CD4-positive, CD25-positive, alpha-beta regulatory T cell (primary cell): Measurements from ENCODE around the gene PLLP. TPM values are rescaled to one million over a fixed set of nuclear protein-coding genes. Genes with fewer than 3 reads are reported as not detected.

ENCODE experiments used
- ATAC-seq, 2 donors: fragments of 150-1000 bp; cut with Tn5 transposase; one replicate each; pipeline ENCODE4 v1.10.0; 2021; ENCODE audit warnings: low read depth in 2 of 2, moderate number of reproducible peaks in 2 of 2, moderate library complexity in 1 of 2
- DNase-seq, 3 donors: peaks; one replicate each; pipeline versions ENCODE4 v3.0.0 to v3.0.0-alpha.2; 2012 to 2022; ENCODE audit warnings: mixed read lengths in 1 of 3
- H3K27ac ChIP-seq: one replicate; pipeline ENCODE4 v1.7.0; 2013; ENCODE audit warnings: mild to moderate bottlenecking, low read length; ENCODE audit not compliant: insufficient read depth, poor library complexity, severe bottlenecking
- H3K27me3 ChIP-seq: one replicate; pipeline ENCODE4 v1.7.0; 2013; ENCODE audit warnings: low read length; ENCODE audit not compliant: control insufficient read depth, insufficient read depth
- H3K36me3 ChIP-seq: one replicate; pipeline ENCODE4 v1.7.0; 2013; ENCODE audit warnings: mild to moderate bottlenecking, low read length, moderate library complexity; ENCODE audit not compliant: control insufficient read depth, insufficient read depth
- H3K4me1 ChIP-seq: 2 replicates; pipeline ENCODE4 v1.7.0; 2013; ENCODE audit warnings: mild to moderate bottlenecking, low read length; ENCODE audit not compliant: insufficient read depth, control insufficient read depth, poor library complexity, severe bottlenecking
- H3K4me3 ChIP-seq: one replicate; pipeline ENCODE4 v1.7.0; 2013; ENCODE audit warnings: low read depth, mild to moderate bottlenecking, low read length, moderate library complexity
- H3K9me3 ChIP-seq, 2 experiments: 1 replicate in 1 of 2; 2 replicates in 1 of 2; pipeline ENCODE4 v1.7.0; 2013; ENCODE audit warnings: low read length in 2 of 2, mild to moderate bottlenecking in 1 of 2, moderate library complexity in 1 of 2; ENCODE audit not compliant: control insufficient read depth in 2 of 2
- H3K27ac Mint-ChIP-seq, 3 donors: one replicate each; pipeline ENCODE4 v1.8.0; 2020 to 2022; ENCODE audit warnings: mild to moderate bottlenecking in 3 of 3, mixed read lengths in 3 of 3, moderate library complexity in 2 of 3
- H3K27me3 Mint-ChIP-seq: one replicate; pipeline ENCODE4 v1.8.0; 2022; ENCODE audit warnings: mild to moderate bottlenecking, mixed read lengths
- H3K36me3 Mint-ChIP-seq: one replicate; pipeline ENCODE4 v1.8.0; 2020; ENCODE audit warnings: mixed read lengths
- H3K4me1 Mint-ChIP-seq, 4 donors: one replicate each; pipeline ENCODE4 v1.8.0; 2020 to 2022; ENCODE audit warnings: mixed read lengths in 4 of 4, mild to moderate bottlenecking in 1 of 4
- H3K4me3 Mint-ChIP-seq, 4 donors: one replicate each; pipeline ENCODE4 v1.8.0; 2020 to 2022; ENCODE audit warnings: mild to moderate bottlenecking in 4 of 4, mixed read lengths in 4 of 4, moderate library complexity in 3 of 4
- H3K9me3 Mint-ChIP-seq, 7 donors: one replicate each; pipeline ENCODE4 v1.8.0; 2020 to 2022; ENCODE audit warnings: mixed read lengths in 7 of 7, mild to moderate bottlenecking in 3 of 7, moderate library complexity in 2 of 7
- polyA plus RNA-seq, 4 donors: library from polyadenylated mRNA; unstranded; fragments of 300-500 nt; fragmentation: Illumina TruSeq; gene quantifications; one replicate each; pipeline ENCODE4 v1.2.3, GENCODE V29; 2021
- total RNA-seq: library from RNA; stranded (reverse); gene quantifications from one replicate; pipeline ENCODE4 v1.2.3, GENCODE V29; 2022

PLLP gene
- total and polyA plus RNA-seq, 5 donors from 2014 or later = 0.46 to 1.3 (median 0.82) TPM; not detected in 1

GRCh38 chr16:57283959-57284208, 588 bp downstream of the PLLP start:
- H3K36me3 ChIP-seq = no peaks in the 10 kb centered on the region
- H3K36me3 Mint-ChIP-seq = no peaks in the 10 kb centered on the region
- H3K27ac ChIP-seq = no peak overlapping the region
- ATAC-seq (no peak), DNase-seq (no peak)
- H3K27me3 Mint-ChIP-seq = peaks cover 67% of the 10 kb centered on the region
- H3K9me3 Mint-ChIP-seq = peaks cover 0 to 3% (median 0%) of the 10 kb centered on the region in 7 donors
- no peaks in the 10 kb centered on the region for H3K9me3 ChIP-seq
- peaks cover 15% of the 10 kb centered on the region for H3K4me1 ChIP-seq
- H3K4me3 ChIP-seq = no peak overlapping the region
- H3K4me1 Mint-ChIP-seq = peaks cover 0 to 10% (median 2%) of the 10 kb centered on the region in 4 donors
- H3K27ac Mint-ChIP-seq = no peak overlapping the region
- H3K27me3 ChIP-seq = peaks cover 6% of the 10 kb centered on the region
- peak overlapping the region; percentile 58 to 77 (median 70) for H3K4me3 Mint-ChIP-seq

DNA sequence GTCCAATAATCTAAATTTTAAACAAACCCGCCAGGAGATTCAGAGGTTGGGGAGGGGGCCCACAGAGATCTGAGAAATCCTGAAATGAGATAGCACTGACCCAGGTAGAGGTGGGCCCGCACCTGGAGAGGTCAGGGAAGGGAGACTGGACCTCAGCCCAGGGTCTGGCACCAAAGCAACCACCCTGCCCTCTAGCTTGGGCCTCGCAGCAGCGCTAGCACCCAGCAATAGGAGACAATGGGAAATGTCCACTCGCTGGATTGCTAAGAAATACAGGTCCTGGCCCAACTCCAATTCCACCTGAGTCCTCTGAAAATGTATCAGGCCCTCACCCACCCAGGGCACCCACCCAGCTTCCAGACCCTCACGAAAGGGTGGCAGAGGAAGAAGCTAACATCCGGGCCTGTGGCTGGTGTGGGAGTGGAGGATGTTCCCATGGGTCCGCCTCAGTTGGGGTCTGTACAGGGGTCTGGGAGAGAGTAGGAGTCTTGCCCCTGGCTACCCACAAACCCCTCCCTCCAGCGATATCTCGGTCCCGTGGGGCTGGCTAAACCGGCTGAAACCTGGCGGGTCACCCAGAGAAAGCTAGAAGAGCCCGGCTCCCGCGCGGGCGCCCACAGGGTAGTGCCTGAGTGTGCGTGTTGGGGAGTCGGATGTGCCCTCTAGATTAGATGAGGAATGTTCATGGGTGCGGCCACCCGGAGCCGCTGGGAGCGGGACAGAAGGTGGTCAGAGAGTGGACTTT, 1.1 kb downstream of the PLLP start:
- no peak overlapping the region for H3K27ac ChIP-seq
- H3K9me3 ChIP-seq = no peaks in the 10 kb centered on the region
- H3K4me1 Mint-ChIP-seq = peaks cover 0 to 11% (median 2%) of the 10 kb centered on the region in 4 donors
- H3K27me3 Mint-ChIP-seq = peaks cover 70% of the 10 kb centered on the region
- DNase-seq (no peak), ATAC-seq (no peak)
- peaks cover 15% of the 10 kb centered on the region for H3K4me1 ChIP-seq
- no peak overlapping the region for H3K27ac Mint-ChIP-seq
- H3K36me3 ChIP-seq = no peaks in the 10 kb centered on the region
- H3K4me3 Mint-ChIP-seq = peak overlapping the region; percentile 58 to 77 (median 70)
- peaks cover 8% of the 10 kb centered on the region for H3K27me3 ChIP-seq
- no peaks in the 10 kb centered on the region for H3K36me3 Mint-ChIP-seq
- no peak overlapping the region for H3K4me3 ChIP-seq
- peaks cover 0 to 3% (median 0%) of the 10 kb centered on the region in 7 donors for H3K9me3 Mint-ChIP-seq

GRCh38 chr16:57282510-57283213, 1.8 kb downstream of the PLLP start:
- H3K4me1 Mint-ChIP-seq = peaks cover 0 to 18% (median 6%) of the 10 kb centered on the region in 4 donors
- no peak overlapping the region for H3K27ac ChIP-seq
- ATAC-seq (no peak), DNase-seq (no peak)
- H3K9me3 Mint-ChIP-seq = no peaks in the 10 kb centered on the region
- H3K27ac Mint-ChIP-seq = no peak overlapping the region
- H3K9me3 ChIP-seq = no peaks in the 10 kb centered on the region
- H3K4me1 ChIP-seq = peaks cover 15% of the 10 kb centered on the region
- H3K4me3 Mint-ChIP-seq = peak overlapping the region in 2 of 4 donors; percentile 19 to 54
- no peaks in the 10 kb centered on the region for H3K36me3 ChIP-seq
- no peak overlapping the region for H3K4me3 ChIP-seq
- H3K27me3 ChIP-seq = peaks cover 8% of the 10 kb centered on the region
- H3K36me3 Mint-ChIP-seq = no peaks in the 10 kb centered on the region
- H3K27me3 Mint-ChIP-seq = peaks cover 73% of the 10 kb centered on the region

- H3K27me3 Mint-ChIP-seq = peaks cover 68% of the 10 kb centered on the region
- Histone ChIP-seq H3K36me3 (no peaks in the 10 kb centered on the region), H3K4me3 (no peak overlapping the region), H3K27me3 (peaks cover 8% of the 10 kb centered on the region), H3K9me3 (no peaks in the 10 kb centered on the region), H3K27ac (no peak overlapping the region), H3K4me1 (peaks cover 15% of the 10 kb centered on the region)
- no peak overlapping the region for H3K27ac Mint-ChIP-seq
- no peaks in the 10 kb centered on the region for H3K9me3 Mint-ChIP-seq
- ATAC-seq = no peak
- no peaks in the 10 kb centered on the region for H3K36me3 Mint-ChIP-seq
- peaks cover 2 to 26% (median 8%) of the 10 kb centered on the region in 4 donors for H3K4me1 Mint-ChIP-seq
- no peak overlapping the region for H3K4me3 Mint-ChIP-seq
- DNase-seq = no peak
These were observed 2.7 kb downstream of the PLLP start for GRCh38 chr16:57281791-57282190.

DNA sequence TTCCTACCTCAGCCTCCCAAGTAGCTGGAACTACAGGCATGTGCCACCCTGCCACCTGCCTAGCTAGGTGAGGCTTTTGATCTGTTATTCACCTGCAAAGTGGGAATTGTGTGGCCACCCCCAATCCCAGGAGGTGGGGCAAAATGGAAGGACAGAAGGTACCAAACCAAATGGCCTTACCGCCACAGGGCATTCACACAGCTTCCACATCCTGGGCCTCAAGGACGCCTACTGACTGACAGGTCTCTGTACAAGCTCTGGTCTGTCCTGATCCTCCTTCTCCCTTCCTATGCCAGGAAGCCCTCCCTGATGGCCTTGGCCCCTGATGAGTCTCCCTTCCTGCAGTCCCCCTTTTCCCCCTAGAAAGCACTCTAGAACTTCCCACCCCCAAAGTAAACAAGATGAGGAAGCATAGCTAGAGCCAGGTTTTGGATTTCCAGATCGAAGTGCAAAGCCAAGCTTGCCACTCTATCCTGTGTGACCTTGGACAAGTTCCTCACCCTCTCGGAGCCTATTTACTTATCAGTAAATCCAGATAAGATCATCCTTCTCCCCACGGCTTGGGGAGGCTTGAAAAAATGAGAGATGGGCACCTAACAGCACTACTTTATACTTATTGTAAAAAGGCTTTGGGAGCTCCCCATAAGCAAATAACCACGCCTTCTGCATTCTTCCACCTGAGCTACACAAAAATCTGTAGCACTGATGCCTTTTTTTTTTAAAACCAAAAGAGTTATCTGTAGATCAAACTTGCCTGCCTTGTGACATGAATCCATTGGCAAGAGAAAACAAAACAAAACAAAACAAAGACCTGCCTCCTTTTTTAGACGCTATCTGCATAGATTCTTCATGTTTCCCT, 4.5 kb downstream of the PLLP start:
- Mint-ChIP-seq H3K36me3 (no peaks in the 10 kb centered on the region), H3K27ac (no peak overlapping the region), H3K4me1 (peaks cover 4 to 27% (median 8%) of the 10 kb centered on the region in 4 donors), H3K27me3 (peaks cover 53% of the 10 kb centered on the region), H3K9me3 (no peaks in the 10 kb centered on the region), H3K4me3 (no peak overlapping the region)
- Histone ChIP-seq H3K36me3 (no peaks in the 10 kb centered on the region), H3K27me3 (peaks cover 3% of the 10 kb centered on the region), H3K9me3 (no peaks in the 10 kb centered on the region), H3K4me3 (no peak overlapping the region), H3K27ac (no peak overlapping the region), H3K4me1 (peaks cover 12% of the 10 kb centered on the region)
- no peak for DNase-seq
- no peak for ATAC-seq

- H3K4me3 ChIP-seq = no peak overlapping the region
- Mint-ChIP-seq H3K27ac (no peak overlapping the region), H3K27me3 (peaks cover 44% of the 10 kb centered on the region), H3K4me3 (peak overlapping the region in 1 of 4 donors; percentile 43), H3K4me1 (peaks cover 4 to 20% (median 6%) of the 10 kb centered on the region in 4 donors), H3K36me3 (no peaks in the 10 kb centered on the region), H3K9me3 (no peaks in the 10 kb centered on the region)
- no peak for ATAC-seq
- H3K27ac ChIP-seq = no peak overlapping the region
- H3K9me3 ChIP-seq = no peaks in the 10 kb centered on the region
- no peaks in the 10 kb centered on the region for H3K4me1 ChIP-seq
- H3K36me3 ChIP-seq = no peaks in the 10 kb centered on the region
- no peak for DNase-seq
- H3K27me3 ChIP-seq = peaks cover 3% of the 10 kb centered on the region
These were observed 6.0 kb downstream of the PLLP start for GRCh38 chr16:57278494-57278893.

- H3K36me3 Mint-ChIP-seq = no peaks in the 10 kb centered on the region
- Histone ChIP-seq H3K27ac (no peak overlapping the region), H3K4me3 (no peak overlapping the region), H3K36me3 (no peaks in the 10 kb centered on the region), H3K4me1 (no peaks in the 10 kb centered on the region), H3K9me3 (no peaks in the 10 kb centered on the region), H3K27me3 (peaks cover 3% of the 10 kb centered on the region)
- peak overlapping the region in 1 of 3 donors; percentile 23 for H3K27ac Mint-ChIP-seq
- H3K9me3 Mint-ChIP-seq = no peaks in the 10 kb centered on the region
- ATAC-seq (peak; percentile 77 to 85), DNase-seq (peak in 2 of 3 donors; percentile 32 to 73)
- peaks cover 4 to 20% (median 6%) of the 10 kb centered on the region in 4 donors for H3K4me1 Mint-ChIP-seq
- H3K27me3 Mint-ChIP-seq = peaks cover 35% of the 10 kb centered on the region
- H3K4me3 Mint-ChIP-seq = peak overlapping the region in 1 of 4 donors; percentile 51
These were observed 6.9 kb downstream of the PLLP start for GRCh38 chr16:57277586-57277985.
